ENCODE results near the gene LCE3B.

GRCh38 chr1:152630596-152630995, 17.0 kb downstream of the LCE3B start:
- no peak for TF ChIP-seq CTCF (IDR thresholded peaks at IDR 0.05)
- no peak for TF ChIP-seq POLR2A (IDR thresholded peaks at IDR 0.05)

All from tibial nerve (tissue), 3 donors.